HG03066 (cell line): ENCODE data around the gene CLDN25.
"Not testable (repeated sequence)": the region's sequence is repeated elsewhere in the genome, so short reads cannot be mapped to it uniquely, and the experiment has no call there.

Source experiments
- ATAC-seq: cut with Tn5 transposase; IDR thresholded peaks from one replicate; pipeline ENCODE4 v1.9.1; 2021; ENCODE audit warnings: low read depth; ENCODE audit not compliant: unreplicated experiment

Gene CLDN25

DNA sequence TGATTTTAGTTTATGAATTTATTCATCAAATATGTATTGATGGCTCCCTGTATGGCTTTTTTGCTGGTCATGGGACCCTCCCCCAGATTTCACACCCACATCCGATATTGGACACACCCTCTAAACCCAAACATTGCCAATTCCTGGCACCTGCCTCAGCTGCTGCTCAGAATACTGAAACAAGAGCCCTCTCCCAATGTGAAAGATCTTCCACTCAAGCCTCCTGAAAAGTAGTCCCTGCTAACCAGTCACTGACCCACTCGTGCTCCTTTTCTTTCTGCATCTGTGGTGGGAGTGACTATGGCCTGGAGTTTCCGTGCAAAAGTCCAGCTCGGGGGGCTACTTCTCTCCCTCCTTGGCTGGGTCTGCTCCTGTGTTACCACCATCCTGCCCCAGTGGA is at the start of gene CLDN25:
CLDN25 (plus strand) TSS at position 301 of the 400 bp plus-strand sequence; CDS start at position 301, 0 bp downstream.
- no peak for ATAC-seq

- ATAC-seq = no peak
These were observed 48.5 kb upstream of the CLDN25 start for GRCh38 chr11:113730887-113731726.

- ATAC-seq = no peak
These were observed 47.5 kb upstream of the CLDN25 start for GRCh38 chr11:113732092-113732491.

DNA sequence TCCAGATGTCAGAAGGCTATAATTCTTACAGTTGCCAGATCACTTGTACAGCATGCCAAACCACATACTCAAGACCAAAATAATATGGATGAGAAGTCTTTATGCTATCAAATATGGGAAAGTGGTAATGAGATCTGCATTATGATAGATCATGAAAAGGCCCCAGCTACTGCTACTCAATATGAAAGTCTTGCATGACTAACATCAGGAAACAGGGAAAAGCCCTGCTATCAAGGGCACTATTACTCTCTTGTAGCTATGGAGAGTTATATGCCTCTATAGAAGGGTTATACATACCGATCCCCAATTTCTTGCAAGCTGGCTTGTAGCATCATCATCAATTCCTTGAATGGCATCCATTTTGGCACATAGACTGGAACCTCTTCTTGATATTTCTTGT is 43.3 kb upstream of the CLDN25 start:
- no peak for ATAC-seq

DNA sequence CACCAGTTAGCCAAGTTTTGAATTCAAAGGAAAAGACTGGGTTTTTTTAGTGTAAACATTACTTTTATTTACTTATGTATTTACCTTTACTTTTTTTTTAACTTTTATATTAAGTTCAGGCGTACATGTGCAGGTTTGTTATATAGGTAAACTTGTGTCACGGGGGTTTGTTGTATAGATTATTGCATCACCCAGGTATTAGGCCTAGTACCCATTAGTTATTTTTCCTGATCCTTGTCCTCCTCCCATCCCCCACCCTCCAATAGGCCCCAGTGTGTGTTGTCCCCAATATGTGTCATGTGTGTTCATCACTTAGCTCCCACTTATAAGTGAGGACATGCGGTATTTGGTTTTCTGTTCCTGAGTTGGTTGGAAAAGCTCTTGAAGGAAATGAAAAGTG is 26.7 kb upstream of the CLDN25 start:
- ATAC-seq = no peak

DNA sequence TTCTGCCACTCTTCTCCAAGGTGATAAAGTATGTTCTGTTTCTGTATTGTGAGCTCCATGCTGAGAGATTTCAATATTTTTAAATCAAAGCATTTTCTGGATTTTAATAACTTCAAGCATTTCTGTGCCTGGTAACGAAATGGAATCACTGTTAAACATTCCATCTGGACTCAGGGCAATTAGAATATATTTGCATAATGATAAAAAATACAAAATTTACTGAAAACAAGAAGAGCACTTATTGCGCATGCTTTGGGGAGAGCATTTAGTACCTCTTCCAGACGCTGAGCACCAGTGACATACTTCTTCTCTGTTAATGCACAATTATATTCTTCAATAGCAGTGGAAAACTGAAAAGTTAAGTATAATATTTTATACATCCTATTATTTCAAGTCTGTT is 19.4 kb upstream of the CLDN25 start:
- ATAC-seq = no peak

GRCh38 chr11:113763040-113763439 is 16.6 kb upstream of the CLDN25 start:
- not testable (repeated sequence) for ATAC-seq

DNA sequence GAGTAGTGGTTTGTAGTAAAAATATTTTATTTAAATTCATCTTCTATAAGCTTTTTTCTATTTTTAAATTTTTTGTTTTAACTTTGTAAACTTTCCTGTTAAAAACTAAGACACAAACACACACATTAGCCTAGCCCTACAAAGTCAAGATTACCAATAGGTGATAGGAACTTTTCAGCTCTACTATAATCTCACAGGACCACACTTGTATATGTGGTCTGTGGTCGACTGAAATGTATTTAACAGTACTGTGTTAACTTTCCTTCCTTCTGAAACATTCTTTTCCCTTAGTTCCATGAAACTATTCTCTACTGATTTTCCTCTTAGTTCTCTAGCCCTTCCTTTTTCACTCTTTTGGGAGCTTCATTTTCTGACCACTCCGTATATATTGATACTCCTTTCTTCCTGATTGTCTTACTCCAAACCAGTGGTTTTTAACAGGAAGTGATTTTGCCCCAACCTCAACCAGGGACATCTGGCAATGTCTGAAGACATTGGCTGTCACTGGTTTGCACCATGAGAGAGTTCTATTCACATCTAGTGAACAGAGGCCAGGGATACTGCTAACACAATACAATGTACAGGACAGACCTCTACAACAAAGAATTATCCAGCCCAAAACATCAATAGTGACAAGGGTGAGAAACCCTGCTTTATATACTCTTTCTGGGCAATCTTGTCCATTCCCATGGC is 14.9 kb upstream of the CLDN25 start:
- no peak for ATAC-seq

GRCh38 chr11:113771964-113772363 is 7.6 kb upstream of the CLDN25 start:
- ATAC-seq = no peak

- ATAC-seq = peak; percentile 19
These were observed 6.5 kb upstream of the CLDN25 start for GRCh38 chr11:113773092-113773415.

DNA sequence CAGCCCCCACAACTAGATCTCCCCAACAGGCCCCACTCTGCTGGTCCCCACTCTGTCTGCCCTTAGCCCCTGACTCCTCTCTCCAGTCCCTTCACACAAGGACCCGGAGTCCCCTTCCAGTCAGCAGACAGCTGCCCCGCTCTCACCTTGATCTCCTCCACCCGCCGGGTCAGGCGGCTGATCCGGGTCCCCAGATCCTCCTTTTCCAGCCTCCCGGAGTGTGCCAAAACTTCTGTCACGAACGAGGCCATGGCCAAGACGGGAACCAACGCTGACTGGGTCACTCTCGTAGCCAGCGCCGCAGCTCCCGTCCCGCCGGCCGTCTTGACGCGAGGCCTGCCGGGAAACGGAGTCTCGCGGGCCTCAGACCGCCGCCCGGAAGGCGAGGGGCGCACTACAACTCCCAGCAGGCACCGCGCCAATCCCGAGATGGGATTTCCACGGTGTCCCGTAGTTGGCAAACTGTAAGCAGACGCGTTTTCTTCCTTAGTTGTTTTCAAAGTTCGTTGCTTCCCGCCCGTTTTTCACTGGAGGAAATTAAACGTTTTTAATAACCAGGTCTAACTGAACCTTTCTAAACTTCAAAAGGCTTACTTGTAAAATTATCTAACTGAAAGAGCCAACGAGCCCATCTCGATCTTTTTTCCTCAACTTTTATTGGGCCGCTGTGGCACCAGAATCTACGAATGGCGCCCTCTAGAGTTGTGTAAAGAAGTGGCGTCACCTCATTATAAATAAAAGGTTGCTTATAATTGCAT is 6.0 kb upstream of the CLDN25 start, which contains the start of gene ZW10:
ZW10 (minus strand) TSS at position 277 of the 758 bp plus-strand sequence; CDS start at position 251, 26 bp downstream.
- peak; percentile 97 for ATAC-seq

- no peak for ATAC-seq
These were observed 5.5 kb upstream of the CLDN25 start for GRCh38 chr11:113774174-113774503.

DNA sequence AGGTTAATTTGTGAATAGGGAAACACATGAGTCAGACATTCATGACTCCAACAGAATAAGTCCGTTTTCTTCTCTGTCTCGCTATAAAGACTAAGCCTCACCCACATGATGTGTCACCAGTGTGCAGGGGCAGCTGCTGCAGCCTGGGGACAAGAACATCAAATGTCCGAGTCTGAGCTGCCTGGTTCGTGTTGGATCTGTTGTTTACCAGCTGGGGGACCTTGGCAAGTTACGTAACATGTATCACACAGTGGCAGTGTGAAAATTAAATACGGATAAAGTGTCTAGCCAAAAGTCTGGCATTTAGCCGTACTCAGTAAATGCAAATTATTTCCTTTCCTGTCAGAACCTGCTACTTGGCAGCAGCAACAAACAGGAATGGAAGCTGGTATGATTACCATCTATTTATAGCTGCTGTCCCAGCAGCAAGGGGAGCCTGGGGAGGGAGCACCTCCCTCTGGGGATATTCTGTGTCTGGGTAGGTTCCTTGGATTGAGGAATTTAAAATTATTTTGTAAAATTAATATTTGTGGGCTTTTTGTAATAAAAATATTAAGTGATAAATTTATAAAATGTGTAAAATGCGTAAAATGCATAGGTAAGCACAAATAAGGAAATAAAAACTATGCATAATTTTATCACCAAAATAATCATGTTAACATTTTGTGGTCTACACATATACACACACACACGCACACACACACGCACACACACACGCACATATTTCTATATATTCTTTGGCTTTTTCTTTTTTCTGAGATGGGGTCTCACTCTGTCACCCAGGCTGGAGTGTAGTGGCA is 1.3 kb upstream of the CLDN25 start:
- ATAC-seq = no peak

DNA sequence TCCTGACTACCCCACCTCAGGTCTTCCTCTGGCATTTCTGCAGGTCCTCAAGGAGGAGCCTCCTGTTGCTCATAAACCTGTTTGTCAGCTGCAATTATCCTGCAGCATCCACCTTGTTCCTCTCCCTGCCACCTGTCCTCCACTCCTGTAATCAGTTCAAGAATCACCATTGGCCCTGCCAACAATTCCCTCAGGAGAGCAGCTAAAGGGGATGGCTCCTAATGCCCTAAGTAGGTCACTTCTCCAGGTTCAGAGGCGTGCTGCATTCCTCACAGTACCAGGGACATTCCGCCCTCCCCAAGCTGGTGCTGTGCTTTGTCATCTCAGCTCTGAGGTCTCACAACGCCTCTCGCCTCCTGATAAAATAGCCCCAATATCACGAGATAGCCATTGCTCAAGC is 2.1 kb downstream of the CLDN25 start:
- ATAC-seq = no peak

DNA sequence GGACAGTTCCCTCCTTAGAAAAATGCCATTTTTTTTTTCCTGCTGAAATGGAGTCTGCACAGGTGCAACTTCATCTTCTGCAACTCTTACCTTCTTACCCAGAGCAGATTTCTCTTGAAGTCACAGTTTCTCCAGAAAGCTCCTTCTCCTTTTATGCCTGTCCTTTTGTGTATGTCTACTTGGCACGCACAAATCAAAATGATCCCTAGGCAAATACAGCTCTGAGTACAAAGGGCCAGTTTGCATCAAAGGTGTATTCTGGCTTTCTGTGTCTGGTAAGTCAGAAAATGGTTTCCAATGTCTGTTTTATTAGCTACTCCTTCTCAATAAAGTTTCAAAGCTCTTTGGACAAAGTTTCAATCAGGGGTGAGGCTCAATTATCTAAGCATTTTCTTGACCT is 2.5 kb downstream of the CLDN25 start:
- ATAC-seq = no peak

DNA sequence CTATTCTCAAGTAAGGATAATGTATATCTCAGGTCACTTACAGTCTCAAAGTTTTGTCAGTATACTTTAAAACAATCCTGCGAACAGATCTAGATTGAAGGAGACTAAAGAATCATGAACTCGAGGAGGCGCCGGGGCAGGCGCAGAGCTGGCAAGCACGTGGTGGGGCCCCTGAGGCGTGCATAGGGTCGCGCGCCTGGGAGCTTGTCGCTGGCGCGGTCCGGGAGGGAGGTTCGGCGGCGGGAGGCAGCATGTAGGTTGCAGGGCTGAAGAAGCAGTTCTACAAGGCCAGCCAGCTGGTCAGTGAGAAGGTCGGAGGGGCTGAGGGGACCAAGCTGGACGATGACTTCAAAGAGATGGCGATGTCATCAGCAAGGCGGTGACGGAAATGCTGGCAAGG is 9.4 kb downstream of the CLDN25 start:
- not testable (repeated sequence) for ATAC-seq

- no peak for ATAC-seq
These were observed 10.2 kb downstream of the CLDN25 start for GRCh38 chr11:113789675-113790320.

DNA sequence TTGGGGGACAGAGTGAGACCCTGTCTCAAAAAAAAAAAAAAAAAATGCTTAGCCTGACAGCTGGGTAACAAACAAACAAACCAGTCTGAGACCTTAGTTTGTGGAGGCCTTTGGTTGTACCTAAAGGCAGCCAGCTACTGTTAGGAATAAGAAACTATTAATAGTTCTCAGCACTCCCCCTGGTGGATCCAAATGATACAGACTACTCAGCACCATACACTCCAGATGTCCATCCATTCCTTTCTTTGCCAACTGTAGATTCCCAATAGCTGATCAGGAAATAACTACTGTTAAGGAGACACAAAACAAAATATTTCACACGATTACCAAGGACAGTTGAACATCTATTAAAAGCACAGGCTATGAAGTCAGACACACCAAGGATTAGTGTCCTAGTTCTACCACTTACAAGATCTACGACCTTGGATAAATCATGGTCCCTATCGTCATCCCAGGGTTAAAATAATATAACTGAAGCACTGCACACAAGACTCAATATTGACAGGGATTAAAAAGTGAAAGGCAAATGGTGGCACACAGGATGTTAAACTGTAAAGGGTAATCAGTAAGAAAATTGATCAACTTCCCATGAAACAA is 17.2 kb downstream of the CLDN25 start:
- no peak for ATAC-seq

- ATAC-seq = no peak
These were observed 23.0 kb downstream of the CLDN25 start for GRCh38 chr11:113802621-113803020.

GRCh38 chr11:113805640-113806039 is 26.0 kb downstream of the CLDN25 start:
- ATAC-seq = no peak
